WTC11 (cell line): ENCODE measurements around the gene ADAMTS2. TPM values are rescaled to one million over a fixed set of nuclear protein-coding genes. Genes with fewer than 3 reads are reported as not detected.

Source experiments
- ATAC-seq: fragments of 200-7000 bp; cut with Tn5 transposase; 2 replicates; pipeline ENCODE4 v1.10.0; 2021; ENCODE audit warnings: mild to moderate bottlenecking, moderate library complexity
- CTCF ChIA-PET: fragments of 300-600 bp; sonication (Branson Sonifier 250); formaldehyde crosslinking; loops from one replicate; lab custom pipeline; 2021; ENCODE audit warnings: antibody characterized with exemption; lab: Charles Lee
- POLR2A ChIA-PET: fragments of 350-600 bp; sonication (Branson Sonifier 250); formaldehyde crosslinking; loops from one replicate; lab custom pipeline; 2021; ENCODE audit warnings: antibody characterized with exemption; lab: Charles Lee
- DNase-seq: peaks from one replicate; pipeline ENCODE4 v3.0.0; 2021; ENCODE audit warnings: low spot score
- H3K27ac Mint-ChIP-seq: 2 replicates; pipeline ENCODE4 v1.8.0; 2021; ENCODE audit warnings: mixed read lengths
- H3K27me3 Mint-ChIP-seq: 2 replicates; pipeline ENCODE4 v1.8.0; 2021; ENCODE audit warnings: low read depth, mild to moderate bottlenecking, moderate library complexity, mixed read lengths
- H3K36me3 Mint-ChIP-seq: 2 replicates; pipeline ENCODE4 v1.8.0; 2021; ENCODE audit warnings: mixed read lengths
- H3K4me1 Mint-ChIP-seq: 2 replicates; pipeline ENCODE4 v1.8.0; 2022; ENCODE audit warnings: mixed read lengths
- H3K4me3 Mint-ChIP-seq: 2 replicates; pipeline ENCODE4 v1.8.0; 2021; ENCODE audit warnings: mild to moderate bottlenecking, moderate library complexity, mixed read lengths
- H3K9me3 Mint-ChIP-seq: 2 replicates; pipeline ENCODE4 v1.8.0; 2021; ENCODE audit warnings: mixed read lengths
- AFF4 ChIP-seq: sonication (generic); formaldehyde crosslinking; IDR thresholded peaks from 2 replicates; pipeline ENCODE4 v1.8.1; 2023; ENCODE audit warnings: mild to moderate bottlenecking, missing genetic modification reagents, borderline replicate concordance
- CREB1 ChIP-seq: sonication (generic); formaldehyde crosslinking; IDR thresholded peaks from 2 replicates; pipeline ENCODE4 v1.8.0; 2023; ENCODE audit warnings: mild to moderate bottlenecking, missing genetic modification reagents
- ERG ChIP-seq: fragments of 250-450 bp; sonication (Bioruptor Pico); IDR thresholded peaks from 2 replicates; pipeline ENCODE4 v1.8.0; 2021; ENCODE audit warnings: mild to moderate bottlenecking
- GRHL2 ChIP-seq: fragments of 250-450 bp; sonication (Bioruptor Pico); IDR thresholded peaks from 2 replicates; pipeline ENCODE4 v1.8.0; 2022; ENCODE audit warnings: mild to moderate bottlenecking, moderate library complexity; ENCODE audit not compliant: insufficient replicate concordance, severe bottlenecking
- GTF2I ChIP-seq: fragments of 250-450 bp; sonication (Bioruptor Pico); conservative IDR thresholded peaks from 2 replicates; pipeline ENCODE4 v1.4.0; 2021; ENCODE audit warnings: mild to moderate bottlenecking
- HMGA2 ChIP-seq: fragments of 250-450 bp; sonication (Bioruptor Pico); IDR thresholded peaks from 2 replicates; pipeline ENCODE4 v1.4.0; 2021; ENCODE audit warnings: mild to moderate bottlenecking, moderate library complexity
- JAZF1 ChIP-seq: fragments of 250-450 bp; sonication (Bioruptor Pico); IDR thresholded peaks from 2 replicates; pipeline ENCODE4 v1.9.0; 2021; ENCODE audit warnings: moderate library complexity, mild to moderate bottlenecking, inconsistent platforms
- KAT7 ChIP-seq: sonication (generic); formaldehyde crosslinking; IDR thresholded peaks from 2 replicates; pipeline ENCODE4 v1.8.1; 2023; ENCODE audit warnings: missing genetic modification reagents, mild to moderate bottlenecking, borderline replicate concordance
- NFATC4 ChIP-seq: fragments of 250-450 bp; sonication (Bioruptor Pico); IDR thresholded peaks from 2 replicates; pipeline ENCODE4 v1.9.0; 2021; ENCODE audit warnings: mild to moderate bottlenecking
- NR1H2 ChIP-seq: sonication (generic); formaldehyde crosslinking; IDR thresholded peaks from 2 replicates; pipeline ENCODE4 v1.9.0; 2021; ENCODE audit warnings: mild to moderate bottlenecking, moderate library complexity, missing genetic modification reagents
- OVOL2 ChIP-seq: fragments of 250-450 bp; sonication (Bioruptor Pico); IDR thresholded peaks from 2 replicates; pipeline ENCODE4 v1.9.0; 2021; ENCODE audit warnings: mild to moderate bottlenecking, borderline replicate concordance
- SP1 ChIP-seq: sonication (generic); formaldehyde crosslinking; conservative IDR thresholded peaks from 2 replicates; pipeline ENCODE4 v1.8.1; 2022; ENCODE audit warnings: missing genetic modification reagents
- STAT6 ChIP-seq: sonication (generic); formaldehyde crosslinking; conservative IDR thresholded peaks from 2 replicates; pipeline ENCODE4 v1.8.1; 2023; ENCODE audit warnings: mild to moderate bottlenecking, low read depth, missing genetic modification reagents, moderate library complexity
- TP53 ChIP-seq: sonication (generic); formaldehyde crosslinking; IDR thresholded peaks from 2 replicates; pipeline ENCODE4 v1.8.1; 2023; ENCODE audit warnings: mild to moderate bottlenecking, missing genetic modification reagents
- ZNF121 ChIP-seq: sonication (generic); formaldehyde crosslinking; IDR thresholded peaks from 2 replicates; pipeline ENCODE4 v1.8.0; 2023; ENCODE audit warnings: missing genetic modification reagents
- ZNF219 ChIP-seq: sonication (generic); formaldehyde crosslinking; IDR thresholded peaks from 2 replicates; pipeline ENCODE4 v1.8.0; 2023; ENCODE audit warnings: missing genetic modification reagents, mild to moderate bottlenecking, borderline replicate concordance
- ZNF263 ChIP-seq: sonication (generic); formaldehyde crosslinking; IDR thresholded peaks from 2 replicates; pipeline ENCODE4 v1.8.1; 2022; ENCODE audit warnings: low read depth, mild to moderate bottlenecking, moderate library complexity, missing genetic modification reagents
- ZNF281 ChIP-seq: sonication (generic); formaldehyde crosslinking; IDR thresholded peaks from 2 replicates; pipeline ENCODE4 v1.8.0; 2023; ENCODE audit warnings: mild to moderate bottlenecking, missing genetic modification reagents
- ZNF396 ChIP-seq: fragments of 250-450 bp; sonication (Bioruptor Pico); IDR thresholded peaks from 2 replicates; pipeline ENCODE4 v1.8.0; 2021; ENCODE audit warnings: mild to moderate bottlenecking, moderate library complexity, borderline replicate concordance
- total RNA-seq: library from RNA; stranded (reverse); gene quantifications from 3 replicates; pipeline ENCODE4 v1.2.3, GENCODE V29; 2021

The ADAMTS2 gene
- total RNA-seq, 1 experiment from 2014 or later = 11.2 TPM

- CTCF ChIA-PET = no interaction called here
Measured at GRCh38 chr5:179112469-179113142, 232.7 kb downstream of the ADAMTS2 start.

More at GRCh38 chr5:179112469-179113142, 232.7 kb downstream of the ADAMTS2 start:
- POLR2A ChIA-PET = no interaction called here
- Mint-ChIP-seq H3K36me3 (peaks cover 15% of the 10 kb centered on the region), H3K9me3 (peaks cover 66% of the 10 kb centered on the region), H3K4me1 (no peaks in the 10 kb centered on the region), H3K27me3 (peaks cover 14% of the 10 kb centered on the region), H3K27ac (no peak overlapping the region), H3K4me3 (no peak overlapping the region)
- TF ChIP-seq NFATC4 (CRISPR knock-in tag) (no peak), NR1H2 (CRISPR knock-in tag) (no peak), GTF2I (CRISPR knock-in tag) (no peak), KAT7 (CRISPR knock-in tag) (no peak), ZNF396 (CRISPR knock-in tag) (no peak), ZNF121 (CRISPR knock-in tag) (no peak), ERG (CRISPR knock-in tag) (no peak), CREB1 (CRISPR knock-in tag) (no peak), ZNF281 (CRISPR knock-in tag) (no peak), ZNF219 (no peak), OVOL2 (CRISPR knock-in tag) (no peak), STAT6 (no peak), ZNF263 (CRISPR knock-in tag) (no peak), JAZF1 (no peak), SP1 (CRISPR knock-in tag) (no peak), TP53 (no peak), HMGA2 (no peak), AFF4 (CRISPR knock-in tag) (no peak), GRHL2 (CRISPR knock-in tag) (no peak)
- DNase-seq (no peak), ATAC-seq (no peak)
